ENCODE results near the gene FUCA1.
A peak's percentile ranks its signal among the peaks of the same experiment; 100 is the strongest.
"Not testable (repeated sequence)": the region's sequence is repeated elsewhere in the genome, so short reads cannot be mapped to it uniquely, and the experiment has no call there.

FUCA1 gene

DNA sequence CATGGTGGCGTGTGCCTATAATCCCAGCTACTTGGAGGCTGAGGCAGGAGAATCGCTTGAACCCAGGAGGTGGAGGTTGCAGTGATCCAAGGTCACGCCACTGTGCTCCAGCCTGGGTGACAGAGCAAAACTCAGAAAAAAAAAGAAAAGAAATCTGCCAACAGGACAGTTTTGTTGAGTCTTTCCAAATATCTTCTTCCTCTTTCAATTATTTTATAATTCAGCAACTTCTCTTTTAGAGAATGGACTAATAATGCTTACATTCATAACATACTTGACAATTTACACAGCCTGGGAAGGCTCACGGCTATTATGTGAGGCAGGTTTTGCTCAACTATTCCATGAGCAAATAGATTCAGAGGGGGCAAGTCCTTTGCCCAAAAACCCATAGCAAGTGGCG, 27.0 kb upstream of the FUCA1 start:
- DNase-seq, result no peak

GRCh38 chr1:23889074-23889473, 21.0 kb upstream of the FUCA1 start:
- DNase-seq, result no peak

- no peak for DNase-seq
Observed at GRCh38 chr1:23885222-23885621, 17.1 kb upstream of the FUCA1 start.

GRCh38 chr1:23882746-23883145, 14.7 kb upstream of the FUCA1 start:
- no peak for DNase-seq

DNA sequence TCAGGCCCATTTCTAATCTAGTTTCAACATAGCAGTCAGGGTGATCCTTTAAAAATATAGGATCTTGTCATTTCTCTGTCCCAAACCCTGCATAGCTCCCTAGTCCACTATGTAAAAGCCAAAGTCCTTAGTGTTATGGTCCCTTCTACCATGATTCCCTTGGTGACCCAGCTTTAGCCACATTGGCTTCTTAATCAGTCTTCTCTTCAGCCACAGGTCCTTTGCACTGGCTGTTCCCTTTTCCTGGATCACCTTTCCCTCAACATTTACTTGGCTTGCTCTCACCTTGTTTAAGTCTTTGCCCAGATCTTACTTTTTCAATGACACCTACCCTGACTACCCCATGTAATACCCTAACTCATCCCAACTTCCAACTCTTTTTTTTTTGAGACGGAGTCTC, 11.7 kb upstream of the FUCA1 start:
- no peak for DNase-seq

DNA sequence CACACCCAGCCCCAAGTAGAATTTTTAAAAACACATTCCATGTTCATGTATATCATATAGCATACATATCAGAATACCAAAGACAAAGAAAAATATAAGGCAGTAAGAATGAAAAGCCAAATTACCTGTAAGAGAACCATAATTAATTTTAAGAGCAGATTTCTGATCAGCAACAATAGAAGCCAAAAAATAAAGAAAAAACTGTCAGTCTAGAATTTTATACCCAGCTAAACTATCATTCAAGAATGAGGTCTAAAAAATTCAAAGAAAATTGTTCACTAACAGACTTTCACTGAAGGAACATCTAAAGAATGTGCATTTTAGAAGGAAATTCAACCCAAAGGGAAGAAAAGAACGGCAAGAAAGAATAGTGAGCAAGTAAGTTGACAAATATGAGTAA, 10.6 kb upstream of the FUCA1 start:
- DNase-seq, result no peak

- DNase-seq, result no peak
Observed at GRCh38 chr1:23875382-23875781, 7.3 kb upstream of the FUCA1 start.

- DNase-seq, result no peak
Observed at GRCh38 chr1:23872421-23872820, 4.3 kb upstream of the FUCA1 start.

DNA sequence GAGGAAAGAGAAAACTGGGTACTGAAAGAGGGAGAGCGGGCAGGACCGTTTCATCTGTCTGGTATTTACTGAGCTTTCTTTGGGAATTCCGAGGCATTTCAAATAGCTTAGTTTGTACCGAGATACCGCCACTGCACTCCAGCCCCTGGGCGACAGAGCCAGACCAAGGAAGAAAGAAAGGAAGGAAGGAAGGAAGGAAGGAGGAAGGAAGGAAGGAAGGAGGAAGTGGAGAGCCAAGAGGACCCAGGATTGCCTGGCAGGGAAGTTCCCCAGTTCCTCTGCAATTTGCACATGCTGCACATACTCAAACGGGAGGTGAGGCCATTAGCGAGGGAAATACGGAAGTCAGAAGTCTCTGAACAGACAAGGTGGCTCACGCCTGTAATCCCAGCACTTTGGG, 961 bp upstream of the FUCA1 start:
- DNase-seq, result no peak

DNA sequence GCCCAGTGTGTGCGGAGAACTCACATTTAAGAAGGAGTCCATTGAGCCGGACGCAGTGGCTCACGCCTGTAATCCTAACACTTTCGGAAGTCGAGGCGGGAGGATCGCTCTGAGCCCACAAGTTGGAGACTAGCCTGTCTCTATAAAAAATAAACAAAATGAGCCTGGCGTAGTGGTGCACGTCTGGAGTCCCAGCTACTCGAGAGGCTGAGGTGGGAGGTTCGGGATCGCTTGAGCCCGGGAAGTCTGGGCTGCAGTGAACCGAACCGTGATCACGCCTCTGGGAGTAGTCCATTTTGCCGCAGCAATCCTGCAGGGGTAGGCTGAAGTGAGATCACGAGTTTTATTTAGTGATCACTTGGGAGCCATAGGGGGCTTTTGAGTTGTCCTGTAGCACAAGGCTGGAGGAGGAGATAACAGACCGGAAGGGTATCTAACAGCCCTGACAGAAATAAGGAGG, 497 bp upstream of the FUCA1 start:
- no peak for DNase-seq

DNA sequence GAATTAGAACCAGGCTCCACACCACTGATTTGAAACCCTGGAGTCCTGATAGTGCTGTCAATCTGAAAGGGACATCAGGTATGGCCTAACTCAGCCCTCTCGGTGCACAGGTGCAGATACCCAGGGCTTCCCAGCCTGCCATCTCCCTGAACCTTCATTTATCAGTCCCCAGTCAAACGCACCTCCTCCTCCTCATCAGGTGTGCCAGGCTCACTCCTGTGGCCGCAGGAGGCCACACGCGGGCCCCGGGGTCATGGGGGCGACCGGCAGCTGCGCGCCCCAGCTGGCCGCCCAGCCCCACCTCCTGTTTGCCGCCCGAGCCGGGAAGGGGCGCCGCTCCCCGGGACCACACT, 572 bp downstream of the FUCA1 start:
- DNase-seq, result no peak

GRCh38 chr1:23865543-23865930, 2.6 kb downstream of the FUCA1 start:
- DNase-seq, result no peak

DNA sequence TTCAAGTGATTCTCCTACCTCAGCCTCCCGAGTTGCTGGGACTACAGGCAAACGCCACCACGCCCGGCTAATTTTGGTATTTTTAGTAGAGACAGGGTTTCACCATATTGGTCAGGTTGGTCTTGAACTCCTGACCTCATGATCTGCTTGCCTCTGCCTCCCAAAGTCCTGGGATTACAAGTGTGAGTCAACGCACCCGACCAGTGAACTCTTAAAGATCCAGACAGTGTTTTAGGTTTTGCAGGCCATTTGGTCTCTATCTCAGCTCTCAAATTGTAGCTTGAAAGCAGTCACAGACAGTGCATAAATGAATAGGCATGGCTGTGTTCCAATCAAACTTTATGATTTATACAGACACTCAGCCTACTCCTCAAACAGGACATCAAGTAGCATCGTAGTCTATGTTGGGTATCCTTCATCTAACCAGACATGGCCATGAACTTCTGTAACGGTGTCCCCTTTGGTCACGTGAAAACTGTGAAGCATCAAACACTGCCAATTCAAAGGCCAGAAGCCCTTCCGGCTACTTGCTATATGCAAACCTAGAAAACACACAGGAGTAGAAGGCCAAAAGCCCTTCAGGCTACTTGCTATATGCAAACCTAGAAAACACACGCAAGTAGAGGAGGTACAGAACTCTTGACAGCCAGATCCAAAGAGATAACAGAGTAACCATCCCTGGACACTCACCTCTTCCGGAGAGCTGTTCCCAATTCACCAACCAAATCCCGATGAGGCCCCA, 3.1 kb downstream of the FUCA1 start:
- no peak for DNase-seq

DNA sequence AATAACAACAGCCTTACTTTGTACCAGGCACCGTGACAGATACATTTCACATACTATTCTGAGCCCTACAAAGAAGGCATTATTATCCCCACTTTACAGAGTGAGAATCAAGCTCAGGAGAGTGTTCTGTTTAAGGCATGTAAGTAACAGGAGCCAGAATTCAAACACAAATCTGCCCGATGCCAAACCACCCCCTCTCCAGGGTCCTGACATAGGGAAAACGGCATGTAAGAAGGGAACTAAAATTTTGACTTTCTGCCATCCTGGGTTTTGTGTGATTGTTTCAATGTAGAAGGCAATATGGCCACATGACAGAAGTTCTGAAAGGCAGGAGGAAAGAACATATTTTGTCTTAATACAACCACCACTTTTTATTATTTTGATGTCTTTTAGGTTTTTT, 5.5 kb downstream of the FUCA1 start:
- no peak for DNase-seq

GRCh38 chr1:23854568-23854967, 13.5 kb downstream of the FUCA1 start:
- no peak for DNase-seq

- not testable (repeated sequence) for DNase-seq
Observed at GRCh38 chr1:23853124-23853523, 15.0 kb downstream of the FUCA1 start.

DNA sequence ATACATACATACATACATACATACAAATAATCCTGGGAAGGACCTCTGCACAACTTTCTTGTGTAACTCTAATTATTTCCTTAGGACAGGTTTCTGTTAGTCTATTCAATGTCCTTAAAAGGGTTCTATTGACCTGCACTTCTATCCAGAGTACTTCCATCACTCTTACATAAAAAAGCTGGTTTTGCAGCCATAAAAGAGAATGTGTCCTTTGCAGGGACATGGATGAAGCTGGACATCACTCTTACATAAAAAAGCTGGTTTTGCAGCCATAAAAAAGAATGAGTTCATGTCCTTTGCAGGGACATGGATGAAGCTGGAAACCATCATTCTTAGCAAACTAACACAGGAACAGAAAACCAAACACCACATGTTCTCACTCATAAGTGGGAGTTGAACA, 16.7 kb downstream of the FUCA1 start:
- DNase-seq, result not testable (repeated sequence)

DNA sequence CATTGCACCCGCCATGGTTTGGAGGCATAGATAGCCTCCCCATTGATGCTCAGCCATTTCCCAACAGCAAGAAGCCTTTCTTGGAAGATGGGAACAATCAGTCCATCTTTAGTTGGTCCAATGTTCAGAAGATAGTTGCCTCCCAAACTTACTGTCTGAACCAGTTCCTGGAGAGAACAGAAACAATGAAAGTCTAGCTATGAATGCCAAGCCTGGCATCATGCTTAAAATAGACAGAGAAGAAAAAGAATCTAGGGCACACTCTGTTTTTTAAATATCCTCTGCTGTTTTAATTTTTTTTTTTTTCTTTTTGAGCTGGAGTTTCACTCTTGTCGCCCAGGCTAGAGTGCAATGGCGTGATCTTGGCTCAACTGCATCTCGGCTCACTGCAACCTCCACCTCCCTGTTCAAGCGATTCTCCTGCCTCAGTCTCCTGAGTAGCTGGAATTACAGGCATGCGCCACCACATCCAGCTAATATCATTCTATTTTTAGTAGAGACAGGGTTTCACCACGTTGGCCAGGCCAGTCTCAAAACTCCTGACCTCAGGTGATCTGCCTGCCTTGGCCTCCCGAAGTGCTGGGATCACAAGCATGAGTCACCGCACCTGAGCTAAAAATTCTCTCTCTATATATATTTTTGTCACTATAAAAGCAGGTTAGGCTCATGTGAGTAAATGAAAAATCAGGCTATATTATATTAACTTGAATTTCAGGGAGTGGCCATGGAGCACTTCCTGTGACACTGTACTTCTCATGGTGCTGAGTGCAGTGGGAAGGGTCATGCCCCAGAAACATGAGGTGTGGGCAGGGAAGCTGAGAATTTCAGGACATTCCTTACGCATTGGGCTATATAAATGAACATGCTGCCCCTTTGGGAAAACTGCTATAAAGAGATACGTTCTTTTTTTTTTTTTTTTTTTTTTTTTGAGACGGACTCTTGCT, 19.1 kb downstream of the FUCA1 start:
- DNase-seq, result no peak

DNA sequence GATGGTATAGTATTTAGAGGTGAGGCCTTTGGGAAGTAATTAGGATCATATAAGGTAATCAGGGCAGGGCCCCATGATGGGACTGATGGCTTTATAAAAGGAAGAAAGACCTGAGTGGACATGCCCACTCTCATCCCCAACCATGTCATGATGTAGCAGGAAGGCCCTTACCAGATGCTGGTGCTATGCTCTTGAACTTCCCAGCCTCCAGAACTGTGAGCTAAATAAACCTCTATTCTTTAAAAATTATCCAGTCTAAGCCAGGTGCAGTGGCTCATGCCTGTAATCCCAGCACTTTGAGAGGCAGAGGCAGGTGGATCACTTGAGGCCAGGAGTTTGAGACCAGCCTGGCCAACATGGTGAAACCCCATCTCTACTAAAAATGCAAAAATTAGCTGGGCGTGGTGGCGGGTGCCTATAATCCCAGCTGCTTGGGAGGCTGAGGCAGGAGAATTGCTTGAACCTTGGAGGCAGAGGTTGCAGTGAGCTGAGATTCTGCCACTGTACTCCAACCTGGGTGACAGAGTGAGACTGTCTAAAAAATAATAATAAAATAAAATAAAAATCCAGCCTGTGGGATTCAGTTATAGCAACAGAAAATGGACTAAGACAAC, 20.5 kb downstream of the FUCA1 start:
- not testable (repeated sequence) for DNase-seq

- no peak for DNase-seq
Observed at GRCh38 chr1:23845163-23845562, 22.9 kb downstream of the FUCA1 start.

DNA sequence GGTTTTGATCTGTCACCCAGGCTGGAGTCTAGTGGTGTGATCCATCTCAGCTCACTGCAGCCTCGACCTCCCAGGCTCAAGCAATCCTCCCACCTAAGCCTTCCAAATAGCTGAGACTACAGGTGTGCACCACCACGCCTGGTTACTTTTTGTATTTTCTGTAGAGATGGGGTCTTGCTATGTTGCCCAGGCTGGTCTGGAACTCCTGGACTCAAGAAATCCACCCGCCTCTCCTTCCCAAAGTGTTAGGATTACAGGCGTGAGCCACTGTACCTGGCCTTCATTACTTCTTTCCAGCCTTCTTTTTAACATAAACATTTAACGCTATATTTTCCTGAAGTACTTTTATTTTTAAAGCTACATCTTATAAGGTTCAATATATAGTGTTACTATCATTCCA, 24.4 kb downstream of the FUCA1 start:
- DNase-seq, result no peak

DNA sequence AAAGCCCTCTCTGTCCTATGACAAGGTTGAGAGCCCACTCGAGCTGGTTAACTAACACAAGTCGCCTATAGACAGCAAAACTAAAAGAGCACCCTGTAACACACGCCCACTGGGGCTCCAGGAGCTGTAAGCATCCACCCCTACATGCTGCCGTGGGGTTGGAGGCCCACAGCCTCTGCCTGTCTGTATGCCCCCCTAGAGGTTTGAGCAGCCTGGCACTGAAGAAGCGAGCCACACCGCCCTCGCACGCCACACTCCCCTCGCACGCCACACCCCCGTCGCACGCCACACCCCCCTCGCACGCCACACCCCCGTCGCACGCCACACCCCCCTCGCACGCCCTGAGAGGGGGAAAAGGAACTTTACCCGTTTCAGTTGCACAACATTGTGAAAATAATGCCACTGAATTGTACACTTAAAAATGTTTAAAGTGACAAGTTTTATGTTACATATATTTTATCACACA, 29.7 kb downstream of the FUCA1 start:
- peak; percentile 17 for DNase-seq

- DNase-seq, result no peak
Observed at GRCh38 chr1:23837908-23838307, 30.2 kb downstream of the FUCA1 start.

GRCh38 chr1:23836037-23836436, 32.1 kb downstream of the FUCA1 start:
- DNase-seq, result no peak
